Gastroesophageal sphincter (tissue), 3 donors: ENCODE data around the gene APOBR.

Experiments used
- CTCF ChIP-seq, 4 experiments: fragments of 200-600 bp in 2 of 4; fragments of 450-650 bp in 2 of 4; sonication (generic) in 1 of 4; IDR thresholded peaks; one replicate each; pipeline ENCODE4 v1.5.1; 2017 to 2019; ENCODE audit warnings: antibody characterized with exemption in 4 of 4, mild to moderate bottlenecking in 2 of 4, moderate library complexity in 2 of 4
- POLR2A ChIP-seq, 2 donors: fragments of 450-650 bp; IDR thresholded peaks; one replicate each; pipeline ENCODE4 v1.6.1; 2017; ENCODE audit warnings: antibody characterized with exemption in 2 of 2, mild to moderate bottlenecking in 2 of 2, moderate library complexity in 1 of 2
- POLR2AphosphoS5 ChIP-seq: sonication (generic); formaldehyde crosslinking; IDR thresholded peaks from one replicate; pipeline ENCODE4 v1.6.1; 2017; ENCODE audit warnings: antibody characterized with exemption

- TF ChIP-seq POLR2AphosphoS5 (no peak), CTCF (IDR thresholded peaks at IDR 0.05) (no peak), POLR2A (IDR thresholded peaks at IDR 0.05) (no peak)
These were observed 17.0 kb upstream of the APOBR start for GRCh38 chr16:28477311-28477920.
